Pulmonary artery endothelial cell (primary cell): ENCODE measurements around the gene THAP5. TPM values are rescaled to one million over a fixed set of nuclear protein-coding genes. Genes with fewer than 3 reads are reported as not detected.

Experiments
- DNase-seq: peaks from one replicate; pipeline ENCODE4 v3.0.0-alpha.2; 2011; ENCODE audit warnings: low read depth, low spot score
- total RNA-seq: library from RNA; depleted of rRNA; stranded (reverse); fragments of >200 nt; gene quantifications from 2 replicates; pipeline ENCODE4 v1.2.3, GENCODE V29; 2014

THAP5 gene, protein sequence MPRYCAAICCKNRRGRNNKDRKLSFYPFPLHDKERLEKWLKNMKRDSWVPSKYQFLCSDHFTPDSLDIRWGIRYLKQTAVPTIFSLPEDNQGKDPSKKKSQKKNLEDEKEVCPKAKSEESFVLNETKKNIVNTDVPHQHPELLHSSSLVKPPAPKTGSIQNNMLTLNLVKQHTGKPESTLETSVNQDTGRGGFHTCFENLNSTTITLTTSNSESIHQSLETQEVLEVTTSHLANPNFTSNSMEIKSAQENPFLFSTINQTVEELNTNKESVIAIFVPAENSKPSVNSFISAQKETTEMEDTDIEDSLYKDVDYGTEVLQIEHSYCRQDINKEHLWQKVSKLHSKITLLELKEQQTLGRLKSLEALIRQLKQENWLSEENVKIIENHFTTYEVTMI
- total RNA-seq = 12.8 and 17.7 TPM in 2 replicates

DNA sequence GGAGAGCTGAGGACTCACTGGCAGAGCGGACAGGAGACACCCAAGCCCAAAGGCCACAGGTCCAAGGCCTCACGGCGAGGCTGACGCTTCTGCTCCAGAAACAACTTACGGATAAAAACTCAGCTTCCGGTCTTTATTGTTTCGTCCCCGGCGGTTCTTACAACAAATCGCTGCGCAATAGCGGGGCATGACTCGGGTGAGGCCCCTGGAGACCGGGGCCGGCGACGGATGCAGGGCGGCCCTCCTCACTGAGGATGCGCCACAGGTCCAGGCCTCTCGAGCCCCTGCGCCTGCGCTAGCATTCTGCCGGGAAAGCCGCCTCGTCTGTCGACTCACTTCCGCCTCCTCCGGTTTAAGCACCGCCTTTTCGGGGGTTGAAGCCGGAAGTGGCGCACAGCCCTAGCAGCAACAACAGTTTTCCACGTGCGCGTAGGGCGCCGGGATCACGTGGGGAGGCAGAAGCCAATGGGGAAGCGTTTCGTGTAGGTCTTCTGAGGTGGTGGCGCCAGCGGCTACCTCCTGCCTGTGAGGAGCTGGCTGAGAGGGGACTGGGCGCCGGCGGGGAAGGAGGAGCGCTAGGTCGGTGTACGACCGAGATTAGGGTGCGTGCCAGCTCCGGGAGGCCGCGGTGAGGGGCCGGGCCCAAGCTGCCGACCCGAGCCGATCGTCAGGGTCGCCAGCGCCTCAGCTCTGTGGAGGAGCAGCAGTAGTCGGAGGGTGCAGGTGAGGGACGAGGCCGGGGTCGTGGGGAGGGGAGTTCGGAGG, at the start of gene THAP5, which contains the start of gene DNAJB9:
TSS of gene THAP5 (minus strand) at position 326 of the 765 bp plus-strand sequence. CDS start at position 189, 137 bp downstream.
TSS of gene DNAJB9 (plus strand) at position 494 of the 765 bp plus-strand sequence. CDS start 1,853 bp downstream, outside the sequence.
- DNase-seq = peak; percentile 99

DNA sequence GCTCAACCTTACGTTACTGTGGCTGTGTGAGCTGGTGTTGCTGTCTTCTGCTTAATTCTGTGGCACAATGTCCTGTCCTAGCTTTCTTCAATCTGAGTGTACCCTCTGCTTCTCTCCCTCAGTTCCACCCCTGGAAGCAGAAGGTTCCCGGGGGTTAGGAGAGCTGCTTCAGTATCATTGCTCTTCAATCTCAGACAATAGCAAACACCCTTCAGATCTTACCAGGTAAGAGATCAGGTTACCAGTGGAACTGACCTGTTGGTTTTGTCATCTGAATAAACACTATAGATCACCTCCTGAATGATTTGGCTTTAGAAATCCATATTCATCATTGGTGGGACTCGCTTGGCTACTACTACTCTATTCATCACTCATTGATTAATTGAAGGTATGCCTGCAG, 48.5 kb upstream of the THAP5 start:
- DNase-seq = no peak

DNA sequence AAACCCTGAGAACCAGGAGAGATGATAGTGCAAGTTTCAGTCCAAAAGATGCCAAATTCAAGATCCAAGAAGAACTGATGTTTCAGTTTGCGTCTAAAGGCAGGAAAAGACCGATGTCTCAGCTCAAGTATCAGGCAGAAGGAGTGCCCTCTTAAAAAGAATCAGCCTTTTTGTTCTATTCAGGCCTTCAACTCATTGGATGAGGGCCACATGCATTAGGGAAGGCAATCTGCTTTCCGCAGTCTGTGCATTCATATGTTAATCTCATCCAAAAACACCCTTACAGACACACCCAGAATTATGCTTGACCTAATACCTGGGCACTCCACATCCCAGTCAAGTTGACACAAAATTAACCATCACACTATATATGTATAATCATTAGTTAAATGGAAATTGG, 45.4 kb upstream of the THAP5 start:
- DNase-seq = no peak

DNA sequence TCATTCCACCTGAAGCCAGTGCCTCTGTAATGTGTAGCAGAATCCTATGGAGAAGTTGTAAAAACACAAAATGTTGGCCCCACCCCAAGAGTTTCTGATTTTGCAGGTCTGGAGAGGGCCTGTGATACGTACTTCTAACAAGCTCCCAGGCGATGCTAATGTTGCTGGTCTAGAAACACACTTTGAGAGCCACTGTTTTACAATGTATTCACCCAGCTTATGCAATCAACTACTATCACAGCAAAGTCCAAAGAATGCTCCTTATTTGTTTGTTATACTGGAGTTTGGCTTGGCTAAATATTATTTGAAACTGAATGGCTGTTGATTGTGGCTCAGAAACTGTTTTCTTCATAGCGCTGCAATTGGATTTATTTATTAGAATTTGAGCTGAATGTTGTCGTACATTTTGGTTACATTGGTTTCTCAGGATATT, 44.5 kb upstream of the THAP5 start:
- no peak for DNase-seq

DNA sequence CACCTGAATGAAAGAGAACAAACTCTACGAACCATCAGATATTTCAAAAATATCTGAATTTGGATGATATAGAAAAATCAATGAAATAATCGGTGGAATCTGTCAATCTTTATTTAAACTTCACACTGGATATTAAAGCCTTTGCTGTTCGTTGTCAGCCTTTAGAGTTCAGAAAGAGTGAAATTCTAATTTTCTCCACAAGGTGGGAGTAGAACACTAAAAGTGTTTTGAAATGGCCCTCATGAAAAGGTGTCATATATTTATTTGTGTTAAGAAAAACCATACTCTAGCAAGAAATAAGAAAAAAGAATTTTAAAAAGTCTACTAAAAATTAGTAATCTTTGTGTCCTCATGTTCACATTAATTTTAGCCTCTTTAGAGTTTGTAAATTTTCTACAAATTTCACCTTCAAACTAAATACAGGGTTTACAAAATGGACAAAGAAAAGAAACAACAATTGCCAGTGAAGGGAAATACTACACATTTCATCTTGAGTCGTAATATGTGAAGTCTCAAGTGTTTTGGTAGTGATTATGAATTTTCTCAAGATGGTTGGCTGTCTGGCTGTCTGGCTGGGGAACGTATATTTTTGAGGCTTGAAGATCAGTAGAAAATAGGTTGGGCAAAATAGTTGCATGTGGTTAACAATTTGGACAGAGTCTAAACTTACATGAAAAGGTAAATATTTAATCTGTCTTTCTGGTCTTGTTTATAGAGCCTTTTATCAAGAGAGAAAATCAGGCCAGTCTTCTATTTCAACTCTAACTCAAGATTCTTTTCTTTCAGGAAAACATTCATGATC, 43.8 kb upstream of the THAP5 start:
- peak; percentile 1 for DNase-seq

DNA sequence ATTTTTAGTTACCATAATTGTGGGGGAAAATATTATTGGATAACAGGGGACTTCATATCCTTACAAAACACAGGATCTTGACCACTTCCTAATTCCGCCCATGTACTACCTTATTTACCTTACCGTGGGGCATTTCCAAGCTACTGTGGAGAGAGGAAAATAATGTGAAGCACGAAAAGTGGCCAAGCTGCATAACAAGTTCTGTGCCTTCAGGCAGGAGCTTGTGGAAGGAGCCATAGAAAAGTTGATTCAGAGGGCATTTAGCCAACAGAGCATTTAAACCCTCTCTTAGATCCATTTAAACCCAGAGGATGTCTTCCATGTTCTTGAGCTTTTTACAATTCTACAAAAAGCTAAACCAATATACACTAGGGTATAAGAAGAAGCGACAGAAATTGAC, 41.8 kb upstream of the THAP5 start:
- DNase-seq = no peak

DNA sequence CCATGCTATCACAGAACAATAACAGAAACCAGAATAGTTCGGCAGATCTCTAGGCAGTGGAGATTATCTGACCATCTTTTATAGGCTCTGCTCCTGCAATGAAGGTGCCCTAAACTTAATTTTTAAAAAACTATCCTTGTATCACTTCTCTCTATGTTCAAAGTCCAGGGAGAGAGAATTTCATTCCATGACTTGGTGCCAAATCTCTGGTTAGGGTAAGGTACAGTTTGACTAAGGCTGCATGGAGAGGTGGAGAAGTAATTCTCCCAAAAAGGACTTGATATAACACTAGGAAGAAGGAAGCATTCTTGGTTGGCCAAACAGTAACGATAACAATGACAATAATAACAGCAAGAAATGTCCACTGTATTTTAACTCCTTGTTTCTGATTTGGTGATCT, 40.1 kb upstream of the THAP5 start:
- DNase-seq = no peak

DNA sequence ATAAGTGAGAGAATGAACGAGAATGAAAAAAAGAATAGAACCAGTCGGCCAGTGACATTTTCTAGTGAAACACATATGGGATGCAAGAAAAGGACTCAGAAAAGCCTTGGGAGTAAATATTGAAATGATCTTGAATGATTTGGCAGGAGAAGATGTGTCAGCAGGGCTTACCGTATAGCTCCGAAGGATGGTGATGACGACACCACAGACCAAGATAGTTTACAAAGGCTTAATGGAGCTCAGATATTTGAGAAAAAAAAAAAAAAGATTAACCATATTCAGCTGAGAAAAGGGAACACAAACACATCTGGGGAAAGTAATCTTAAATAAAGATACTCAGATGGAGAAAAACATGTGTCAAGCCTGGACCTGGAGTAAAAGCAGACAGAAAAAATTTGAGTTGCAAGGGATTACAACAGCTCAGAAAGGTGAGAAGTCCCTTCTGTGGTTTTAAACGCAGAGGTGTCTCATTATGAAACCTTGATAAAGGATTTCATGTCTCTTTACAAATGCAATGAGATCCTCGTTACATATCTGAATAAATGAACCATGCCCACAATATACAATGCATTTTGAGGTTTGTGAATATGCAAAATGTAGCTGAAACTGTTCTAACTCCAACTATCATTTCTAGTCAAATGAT, 36.2 kb upstream of the THAP5 start:
- DNase-seq = no peak

DNA sequence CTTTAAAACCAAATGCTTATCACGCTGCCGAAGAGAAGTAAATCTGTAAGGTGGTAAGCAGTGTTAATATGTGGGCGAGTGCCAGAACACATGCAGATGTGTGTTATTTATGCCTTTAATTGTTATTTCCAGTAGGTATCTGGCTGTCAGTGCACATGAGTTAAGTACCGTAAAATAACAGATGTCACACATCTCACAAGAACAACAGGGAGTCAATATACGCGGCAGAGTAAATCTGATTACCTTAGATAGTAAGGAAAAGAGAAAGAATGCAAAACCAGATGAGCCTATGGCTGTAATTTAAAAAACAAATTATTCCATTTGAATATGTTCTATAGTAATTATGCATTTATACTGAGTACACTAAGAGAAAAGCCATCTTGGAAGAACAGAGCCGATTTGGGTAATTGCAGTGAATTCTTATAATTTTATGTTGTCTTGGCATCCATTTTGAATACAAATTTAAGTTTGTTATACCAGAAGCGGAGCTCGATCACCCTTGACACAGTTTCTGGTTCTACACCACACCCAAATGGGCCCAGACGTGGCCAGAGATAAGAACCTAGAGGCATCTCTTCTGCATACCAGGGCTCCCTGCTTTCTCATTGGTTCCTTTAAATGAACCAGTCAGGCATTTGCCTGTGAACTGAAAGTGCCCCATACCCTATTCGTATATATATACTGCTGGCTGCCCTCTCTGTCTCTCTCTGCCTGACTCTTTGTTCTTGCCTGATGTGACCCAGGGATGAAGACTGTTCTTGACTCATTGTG, 35.0 kb upstream of the THAP5 start:
- DNase-seq = no peak

DNA sequence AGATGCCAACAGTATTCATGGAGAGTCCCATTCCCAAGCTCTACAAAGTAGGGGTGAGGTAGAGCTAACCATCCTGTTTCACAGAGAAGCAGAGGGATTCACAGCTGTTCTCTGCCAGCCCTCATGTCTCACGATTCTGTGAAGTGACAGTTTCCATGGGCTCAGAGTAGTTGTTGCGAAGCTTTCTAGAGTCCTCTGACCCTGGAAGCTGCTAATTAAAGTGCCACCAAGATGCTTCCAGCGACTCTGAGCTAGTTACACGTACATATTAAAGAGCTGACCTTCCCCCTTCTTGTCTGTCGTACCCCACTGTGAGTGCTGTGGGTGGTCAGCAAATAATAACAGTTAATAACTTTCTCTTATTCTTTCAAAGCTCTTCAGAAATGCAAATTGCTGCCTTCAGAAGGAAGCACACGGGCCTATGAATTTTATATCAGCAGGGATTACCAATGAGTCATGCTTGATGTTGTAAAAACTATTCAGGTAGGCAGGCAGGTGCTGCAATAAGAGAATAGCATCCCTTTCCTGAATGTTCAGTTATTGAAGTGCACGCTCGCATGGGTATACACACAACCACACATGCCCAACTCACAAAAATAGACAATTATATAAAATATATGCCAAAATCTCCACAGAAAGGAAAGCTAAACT, 34.3 kb upstream of the THAP5 start:
- DNase-seq = no peak

DNA sequence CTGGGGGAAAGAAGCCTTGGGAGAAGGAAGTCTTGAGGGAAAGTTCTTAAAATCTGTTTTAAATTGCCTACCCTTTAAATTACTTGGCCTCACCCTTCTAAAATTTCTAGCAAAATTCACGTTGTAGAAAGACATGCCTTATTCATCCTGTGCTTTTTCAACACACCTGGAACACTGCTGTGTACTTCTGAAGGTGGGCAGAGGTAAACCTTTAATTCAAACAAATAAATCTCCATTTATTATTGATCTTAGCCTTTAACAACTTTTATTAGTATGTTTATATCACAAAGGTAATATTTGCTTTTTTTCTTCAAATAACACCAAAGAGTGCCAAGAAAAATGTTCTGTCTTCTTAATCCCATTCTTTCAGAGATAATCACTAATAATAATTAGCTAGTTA, 30.9 kb upstream of the THAP5 start:
- DNase-seq = no peak

DNA sequence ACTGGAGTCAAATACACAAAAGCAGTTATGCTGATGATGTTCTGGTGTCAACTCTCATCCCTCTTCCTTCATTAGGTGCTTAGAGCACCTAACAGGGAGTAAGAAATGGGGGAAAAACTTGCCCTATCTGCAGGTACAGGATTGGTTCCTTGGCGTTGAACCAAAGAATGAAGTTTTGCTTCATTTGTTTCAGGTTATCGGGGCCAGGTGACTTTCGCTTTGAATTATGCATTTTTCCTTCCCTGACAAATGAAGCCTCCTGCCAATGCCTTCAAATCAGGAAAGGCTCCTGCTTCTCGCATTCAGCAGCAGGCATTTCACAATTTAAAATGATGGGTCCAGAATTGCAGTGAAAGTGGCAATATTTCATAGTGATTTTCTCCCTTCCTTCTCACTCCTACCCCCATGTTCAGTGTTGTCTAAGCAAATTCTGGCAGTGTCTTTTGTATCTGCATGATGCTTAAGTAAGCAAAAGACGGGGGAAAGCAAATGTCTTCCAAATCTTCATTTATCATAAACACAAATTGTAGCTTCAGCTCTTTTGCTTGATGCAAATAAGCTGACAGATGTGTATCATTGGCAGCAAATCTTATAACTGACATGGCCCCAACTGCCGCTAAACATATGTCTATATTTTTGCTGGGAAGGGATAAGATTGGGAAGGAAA, 29.5 kb upstream of the THAP5 start:
- no peak for DNase-seq

DNA sequence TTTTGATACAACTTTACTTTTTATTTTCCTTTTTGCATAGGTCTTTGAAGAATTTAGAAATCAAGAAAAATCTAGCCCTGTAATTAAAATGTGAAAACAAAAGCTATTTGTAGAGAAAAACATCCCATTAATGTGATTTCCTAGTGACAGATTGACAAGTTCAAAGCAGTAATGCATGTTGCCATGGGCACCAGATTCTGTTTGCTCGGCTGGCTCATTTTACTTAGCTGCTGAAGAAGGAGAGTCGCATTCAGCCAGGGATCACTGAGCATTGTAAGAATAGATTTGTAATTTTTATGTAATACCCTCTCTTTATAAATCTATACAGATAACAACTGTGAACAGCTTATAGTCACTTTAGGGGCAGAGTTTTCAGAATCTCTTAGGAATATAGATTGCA, 28.6 kb upstream of the THAP5 start:
- DNase-seq = no peak

DNA sequence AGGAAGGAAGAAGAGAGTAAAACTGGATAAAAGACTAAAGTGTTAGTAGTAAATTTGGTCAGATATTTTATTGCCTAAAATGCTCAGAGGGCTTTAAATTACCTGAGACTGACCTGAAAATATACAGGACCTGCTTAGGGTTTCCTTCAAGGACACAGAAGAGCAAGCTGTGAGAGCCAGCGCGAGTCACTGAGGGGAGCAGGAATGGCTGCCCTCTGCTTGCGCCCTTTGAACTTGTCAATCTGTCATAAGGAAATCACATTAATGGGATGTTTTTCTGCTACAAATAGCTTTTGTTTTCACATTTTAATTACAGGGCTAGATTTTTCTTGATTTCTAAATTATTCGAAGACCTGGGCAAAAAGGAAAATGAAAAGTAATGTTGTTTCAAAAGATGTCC, 27.1 kb upstream of the THAP5 start:
- DNase-seq = no peak

DNA sequence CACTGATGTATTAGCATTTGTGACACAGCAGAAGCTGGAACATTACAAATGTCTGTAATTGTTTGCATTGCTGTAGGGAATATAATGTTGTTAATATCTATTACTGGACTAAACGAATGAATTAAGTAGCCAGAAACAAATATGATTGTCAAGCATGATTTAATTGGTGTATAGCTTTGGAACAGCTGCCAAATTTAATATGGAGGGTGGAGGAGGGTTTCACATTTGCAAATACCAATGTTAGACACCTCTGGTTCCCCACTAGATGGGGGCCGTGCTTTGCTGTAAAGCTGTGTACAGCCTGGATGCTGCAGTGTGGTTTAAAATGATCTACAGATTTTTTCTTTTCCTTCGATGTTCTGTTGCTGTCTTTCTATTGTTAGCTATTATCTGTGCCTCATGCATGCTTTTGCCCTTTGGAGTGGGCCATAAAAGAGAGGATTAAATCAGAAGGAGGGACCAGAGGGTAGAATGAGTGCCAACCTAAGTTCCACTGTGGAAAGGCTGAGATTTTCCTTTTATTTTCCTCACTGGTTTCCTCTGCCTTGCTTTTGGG, 23.2 kb upstream of the THAP5 start:
- DNase-seq = no peak

DNA sequence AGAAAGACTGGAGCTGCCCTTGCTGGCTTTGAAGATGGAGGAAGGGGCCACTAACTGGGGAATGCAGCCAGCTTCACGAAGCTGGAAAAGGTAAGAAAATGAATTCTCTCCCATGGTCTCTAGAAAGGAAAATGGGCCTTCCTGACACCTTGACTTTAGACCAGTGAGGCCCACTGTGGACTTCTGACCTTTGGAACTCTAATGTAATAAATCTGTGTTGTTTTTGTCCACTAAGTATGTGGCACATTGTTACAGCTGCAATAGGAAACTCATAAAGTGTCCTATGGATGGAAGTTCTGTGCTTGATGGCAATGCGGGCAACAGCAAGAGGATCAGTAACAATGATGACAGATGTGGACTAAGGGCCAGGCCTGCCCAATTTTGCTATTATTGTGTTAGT, 21.1 kb upstream of the THAP5 start:
- DNase-seq = no peak

DNA sequence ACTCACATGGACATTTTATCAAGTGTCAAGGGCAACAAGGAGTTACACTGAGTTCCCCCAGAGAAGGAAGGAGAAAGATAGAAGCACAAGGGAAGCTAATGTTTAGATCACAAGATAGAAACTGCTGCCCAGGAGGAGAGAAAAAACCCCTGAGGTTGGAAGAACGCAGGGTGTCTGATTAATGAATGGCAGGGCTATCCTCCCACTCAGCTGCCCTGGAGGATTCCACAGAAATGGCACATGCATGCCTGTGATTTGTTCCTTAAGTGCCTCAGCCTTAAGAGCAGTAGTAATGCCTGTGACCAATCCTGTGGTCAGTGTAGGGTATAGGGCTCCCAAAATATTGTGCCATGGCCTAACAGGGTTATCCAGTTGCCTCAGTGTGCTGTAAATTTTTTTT, 20.4 kb upstream of the THAP5 start:
- no peak for DNase-seq

DNA sequence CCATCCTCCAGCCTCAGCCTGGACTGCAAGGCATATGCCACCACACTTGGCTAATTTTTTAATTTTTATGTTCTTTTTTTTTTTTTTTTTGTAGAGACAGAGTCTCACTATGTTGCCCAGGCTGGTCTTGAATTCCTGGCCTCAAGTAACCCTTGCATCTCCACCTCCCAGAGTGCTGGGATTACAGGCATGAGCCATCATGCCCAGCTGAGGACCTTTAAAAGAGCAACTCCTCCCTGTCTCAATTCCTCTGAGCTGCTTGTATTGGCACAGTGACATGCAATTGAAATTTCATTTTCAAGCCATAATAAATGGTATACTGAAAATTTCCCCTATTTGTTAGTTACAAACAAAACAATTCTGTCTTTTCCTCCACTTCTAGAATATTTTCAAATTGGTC, 19.7 kb upstream of the THAP5 start:
- DNase-seq = no peak

DNA sequence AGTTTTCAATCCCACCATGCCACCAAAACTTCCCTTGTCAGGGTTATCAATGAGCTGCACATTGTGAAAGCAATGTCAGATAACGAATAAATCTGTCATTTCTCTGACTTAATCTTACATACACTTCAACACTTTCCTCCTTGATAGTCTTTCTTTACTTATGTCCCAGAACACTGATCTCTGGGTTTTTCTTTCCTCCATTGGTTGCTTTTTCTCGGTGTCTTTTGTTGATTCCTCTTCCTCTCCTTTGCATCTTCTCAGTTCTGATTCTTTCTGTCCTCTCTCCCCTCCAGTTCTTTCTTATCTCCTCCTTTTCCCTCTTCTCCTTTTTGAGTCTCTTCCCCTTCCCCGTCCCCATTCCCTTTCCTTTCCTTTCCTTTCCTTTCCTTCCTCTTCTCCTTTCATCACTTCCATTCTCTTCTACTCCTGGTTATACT, 16.8 kb upstream of the THAP5 start:
- no peak for DNase-seq
